GM13977 (cell line): Measurements from ENCODE around the gene BCAS3.

ENCODE experiments used
- DNase-seq: peaks from one replicate; pipeline ENCODE4 v3.0.0; 2012; ENCODE audit warnings: low spot score
- CTCF ChIP-seq: IDR thresholded peaks from 2 replicates; pipeline ENCODE4 v1.5.1; 2012; ENCODE audit warnings: mild to moderate bottlenecking, control low read depth; ENCODE audit not compliant: insufficient read depth; ENCODE audit errors: extremely low read depth, missing control alignments
- in situ Hi-C: fragments of 300-500 bp; cut with MboI; formaldehyde crosslinking; loops from one replicate; pipeline ENCODE4 v1.12.0; 2022; ENCODE audit warnings: low sequenced_read_pairs, low pct_unique_long_range_greater_than_20kb, mixed read lengths, inconsistent platforms; ENCODE audit not compliant: unreplicated experiment

BCAS3 gene

GRCh38 chr17:61261001-61261637, 583.5 kb downstream of the BCAS3 start:
- no peak for DNase-seq
- no peak for TF ChIP-seq CTCF
- in situ Hi-C loops = no loop called here

GRCh38 chr17:61265397-61265796, 587.7 kb downstream of the BCAS3 start:
- in situ Hi-C loops = no loop called here
- DNase-seq = no peak
- no peak for TF ChIP-seq CTCF

GRCh38 chr17:61267847-61268246, 590.2 kb downstream of the BCAS3 start:
- no peak for TF ChIP-seq CTCF
- no peak for DNase-seq
- in situ Hi-C loops = no loop called here

- DNase-seq = no peak
- in situ Hi-C loops = no loop called here
- TF ChIP-seq CTCF = no peak
Observed at GRCh38 chr17:61275395-61275794, 597.7 kb downstream of the BCAS3 start.

GRCh38 chr17:61276806-61277205, 599.2 kb downstream of the BCAS3 start:
- no peak for DNase-seq
- in situ Hi-C loops = no loop called here
- no peak for TF ChIP-seq CTCF

GRCh38 chr17:61279476-61280145, 602.0 kb downstream of the BCAS3 start:
- in situ Hi-C loops = no loop called here
- TF ChIP-seq CTCF = no peak
- no peak for DNase-seq
